BLaER1 (cell line): Measurements from ENCODE around the gene FFAR2.
"Not testable (repeated sequence)": the region's sequence is repeated elsewhere in the genome, so short reads cannot be mapped to it uniquely, and the experiment has no call there.

ENCODE experiments used
- H3K27ac ChIP-seq: shearing (Covaris generic); formaldehyde crosslinking; 2 replicates; pipeline ENCODE4 v1.8.1; 2022
- H3K27me3 ChIP-seq: shearing (Covaris generic); formaldehyde crosslinking; 2 replicates; pipeline ENCODE4 v1.8.1; 2022
- H3K36me3 ChIP-seq: shearing (Covaris generic); formaldehyde crosslinking; 2 replicates; pipeline ENCODE4 v1.8.1; 2022
- H3K4me1 ChIP-seq: shearing (Covaris generic); formaldehyde crosslinking; 2 replicates; pipeline ENCODE4 v1.8.1; 2022
- H3K4me2 ChIP-seq: shearing (Covaris generic); formaldehyde crosslinking; 2 replicates; pipeline ENCODE4 v1.8.1; 2022
- H3K4me3 ChIP-seq: shearing (Covaris generic); formaldehyde crosslinking; 2 replicates; pipeline ENCODE4 v1.8.1; 2022
- H3K9ac ChIP-seq: shearing (Covaris generic); formaldehyde crosslinking; 2 replicates; pipeline ENCODE4 v1.8.1; 2022
- H3K9me3 ChIP-seq: shearing (Covaris generic); formaldehyde crosslinking; 2 replicates; pipeline ENCODE4 v1.8.1; 2022
- H4K20me1 ChIP-seq: shearing (Covaris generic); formaldehyde crosslinking; 2 replicates; pipeline ENCODE4 v1.8.1; 2022
- Cebpa-rat ChIP-seq: shearing (Covaris generic); IDR thresholded peaks from 2 replicates; pipeline ENCODE4 v1.8.1; 2022

Gene FFAR2

DNA sequence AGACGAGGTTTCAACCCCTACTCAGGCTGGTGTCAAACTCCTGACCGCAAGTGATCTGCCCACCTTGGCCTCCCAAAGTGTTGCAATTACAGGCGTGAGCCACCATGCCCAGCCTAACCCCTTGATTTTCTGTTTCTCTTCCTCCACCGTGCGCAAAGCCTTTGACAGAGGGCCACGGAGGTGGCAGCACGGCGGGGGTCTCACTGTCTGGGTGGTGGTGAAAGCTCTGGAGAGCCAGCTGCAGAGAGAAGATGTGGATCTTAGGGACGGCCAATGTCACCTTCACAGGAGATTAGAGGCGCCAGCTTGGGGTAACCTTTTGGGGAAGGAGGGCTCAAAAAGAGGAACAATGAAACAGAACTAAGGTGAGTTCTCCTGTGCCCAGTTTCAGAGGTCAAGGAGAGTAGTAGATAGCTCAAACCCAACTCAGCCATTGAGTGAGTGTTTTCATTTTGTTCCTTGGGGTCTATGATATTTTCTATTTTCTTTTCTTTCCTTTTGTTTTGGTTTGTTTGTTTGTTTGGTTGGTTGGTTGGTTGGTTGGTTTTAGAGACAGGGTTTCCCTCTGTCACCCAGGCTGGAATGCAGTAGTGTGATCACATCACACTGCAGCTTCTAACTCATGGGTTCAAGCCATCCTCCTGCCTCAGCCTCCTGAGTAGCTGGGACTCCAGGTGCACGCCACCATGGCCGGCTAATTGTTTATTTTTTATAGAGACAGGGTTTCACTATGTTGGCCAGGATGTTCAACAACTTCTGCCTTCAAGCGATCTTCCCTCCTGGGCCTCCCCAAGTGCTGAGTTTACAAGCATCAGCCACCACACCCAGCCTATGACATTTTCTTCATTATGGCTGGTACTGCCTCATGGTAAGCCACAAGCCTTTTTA, 39.5 kb upstream of the FFAR2 start:
- Histone ChIP-seq H3K4me3 (no peak overlapping the region), H3K9ac (no peak overlapping the region), H3K4me2 (no peak overlapping the region), H3K27me3 (no peaks in the 10 kb centered on the region), H3K36me3 (no peaks in the 10 kb centered on the region), H3K4me1 (no peaks in the 10 kb centered on the region), H3K9me3 (no peaks in the 10 kb centered on the region), H3K27ac (no peak overlapping the region), H4K20me1 (no peaks in the 10 kb centered on the region)
- no peak for TF ChIP-seq Cebpa-rat

GRCh38 chr19:35409191-35409590, 38.9 kb upstream of the FFAR2 start:
- H3K9ac ChIP-seq = no peak overlapping the region
- TF ChIP-seq Cebpa-rat = no peak
- no peaks in the 10 kb centered on the region for H3K27me3 ChIP-seq
- no peak overlapping the region for H3K4me3 ChIP-seq
- H4K20me1 ChIP-seq = no peaks in the 10 kb centered on the region
- no peak overlapping the region for H3K27ac ChIP-seq
- H3K36me3 ChIP-seq = no peaks in the 10 kb centered on the region
- no peaks in the 10 kb centered on the region for H3K4me1 ChIP-seq
- no peaks in the 10 kb centered on the region for H3K9me3 ChIP-seq
- H3K4me2 ChIP-seq = no peak overlapping the region

- Histone ChIP-seq H3K27ac (no peak overlapping the region), H3K4me3 (no peak overlapping the region), H3K4me1 (no peaks in the 10 kb centered on the region), H4K20me1 (no peaks in the 10 kb centered on the region), H3K36me3 (no peaks in the 10 kb centered on the region), H3K9me3 (no peaks in the 10 kb centered on the region), H3K4me2 (no peak overlapping the region), H3K27me3 (no peaks in the 10 kb centered on the region), H3K9ac (no peak overlapping the region)
- no peak for TF ChIP-seq Cebpa-rat
These were observed 37.6 kb upstream of the FFAR2 start for GRCh38 chr19:35410487-35410886.

- H3K27me3 ChIP-seq = no peaks in the 10 kb centered on the region
These were observed 33.6 kb upstream of the FFAR2 start for GRCh38 chr19:35414442-35414841.

DNA sequence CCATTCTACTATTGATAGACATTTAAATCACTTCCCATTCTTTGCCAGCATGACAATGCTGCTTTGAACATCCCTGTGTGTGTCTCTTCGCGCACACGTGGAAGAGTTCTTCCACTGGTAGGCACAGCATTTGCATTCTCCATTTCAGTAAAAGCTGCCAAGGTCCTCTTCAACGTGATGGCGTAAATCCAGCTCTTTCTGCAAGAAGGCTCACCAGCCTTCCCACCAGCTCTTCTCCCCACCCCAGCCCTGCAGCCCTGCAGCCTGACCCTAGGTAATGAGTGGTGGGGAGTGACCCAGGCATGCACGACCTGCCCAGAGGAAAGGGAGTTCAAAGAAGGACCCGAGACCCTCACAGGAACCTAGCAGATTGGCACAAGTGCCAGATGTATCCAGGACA, 31.7 kb upstream of the FFAR2 start:
- Histone ChIP-seq H3K27ac (no peak overlapping the region), H3K4me3 (no peak overlapping the region), H4K20me1 (no peaks in the 10 kb centered on the region), H3K9ac (no peak overlapping the region), H3K4me1 (peaks cover 5% of the 10 kb centered on the region), H3K27me3 (no peaks in the 10 kb centered on the region), H3K9me3 (no peaks in the 10 kb centered on the region), H3K4me2 (no peak overlapping the region), H3K36me3 (no peaks in the 10 kb centered on the region)
- TF ChIP-seq Cebpa-rat = no peak

More at GRCh38 chr19:35414442-35414841, 33.6 kb upstream of the FFAR2 start:
- H3K4me2 ChIP-seq = no peak overlapping the region
- no peaks in the 10 kb centered on the region for H4K20me1 ChIP-seq
- no peaks in the 10 kb centered on the region; the same call in 1 of the 2 replicates for H3K4me1 ChIP-seq
- TF ChIP-seq Cebpa-rat = no peak
- H3K9me3 ChIP-seq = no peaks in the 10 kb centered on the region
- H3K36me3 ChIP-seq = no peaks in the 10 kb centered on the region
- H3K27ac ChIP-seq = no peak overlapping the region
- H3K9ac ChIP-seq = no peak overlapping the region
- no peak overlapping the region for H3K4me3 ChIP-seq

DNA sequence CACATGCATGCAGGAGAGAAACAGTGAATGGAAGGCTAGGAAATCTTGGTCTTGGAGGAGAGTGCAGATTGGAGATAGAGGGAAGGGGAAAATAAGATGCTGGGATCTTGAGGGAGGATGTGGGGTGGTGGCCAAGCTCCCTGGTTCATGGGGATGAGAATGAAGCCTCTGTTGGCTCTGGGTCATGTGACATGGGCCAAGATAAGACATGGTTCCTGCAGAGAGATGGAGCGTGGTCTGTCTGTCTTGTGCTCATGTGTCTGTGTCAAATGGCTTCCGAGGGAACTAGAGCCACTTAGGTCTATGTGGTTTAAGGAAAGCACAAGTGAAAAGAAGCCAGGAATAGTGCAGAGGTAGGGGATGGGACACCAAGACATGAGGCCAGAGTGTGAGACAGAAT, 30.8 kb upstream of the FFAR2 start:
- peak overlapping the region; percentile 19; the same call in 1 of the 2 replicates for H3K4me2 ChIP-seq
- H3K4me1 ChIP-seq = peaks cover 5% of the 10 kb centered on the region
- H3K4me3 ChIP-seq = no peak overlapping the region
- no peaks in the 10 kb centered on the region for H3K36me3 ChIP-seq
- no peaks in the 10 kb centered on the region for H3K9me3 ChIP-seq
- H3K27ac ChIP-seq = no peak overlapping the region
- no peak overlapping the region for H3K9ac ChIP-seq
- TF ChIP-seq Cebpa-rat = no peak
- H4K20me1 ChIP-seq = no peaks in the 10 kb centered on the region
- H3K27me3 ChIP-seq = no peaks in the 10 kb centered on the region

DNA sequence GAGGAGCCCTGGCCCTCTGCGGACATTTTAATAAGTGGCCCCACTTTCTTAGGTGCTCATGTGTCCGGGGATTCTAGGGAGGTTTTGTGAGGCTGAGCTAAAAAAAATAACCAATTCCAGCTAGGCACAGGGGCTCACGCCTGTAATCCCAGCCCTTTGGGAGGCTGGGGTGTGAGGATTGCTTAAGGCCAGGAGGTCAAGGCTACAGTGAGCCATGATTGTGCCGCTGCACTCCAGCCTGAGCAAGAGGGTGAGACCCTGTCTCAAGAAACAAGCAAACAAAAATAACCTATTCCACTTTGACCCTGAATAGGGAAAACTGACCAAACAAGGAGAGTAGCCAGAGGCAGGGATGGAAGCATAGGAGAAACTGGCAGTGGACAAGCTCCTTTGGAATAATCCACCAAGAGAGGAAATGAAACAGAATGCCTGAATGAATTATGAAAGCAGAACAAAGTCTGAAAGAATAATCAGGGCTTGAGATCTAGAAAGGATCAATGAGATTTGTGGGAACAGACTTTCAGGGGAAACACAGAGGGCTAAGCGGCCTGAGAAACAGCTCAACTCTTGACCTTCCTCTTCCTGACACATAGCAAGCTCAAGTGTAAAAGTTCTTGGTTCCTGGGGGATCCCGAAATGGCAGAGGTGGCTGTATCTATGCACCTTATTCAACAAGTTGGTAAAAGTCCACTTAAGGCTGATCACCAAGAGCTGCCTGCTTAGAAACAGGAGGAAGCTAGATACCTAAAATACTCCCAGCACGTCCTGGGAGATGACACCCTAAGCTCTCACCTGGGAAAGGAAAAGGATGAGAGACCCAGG, 30.1 kb upstream of the FFAR2 start:
- Histone ChIP-seq H3K4me1 (peaks cover 5% of the 10 kb centered on the region), H3K36me3 (no peaks in the 10 kb centered on the region), H3K27ac (no peak overlapping the region), H3K9ac (no peak overlapping the region), H4K20me1 (no peaks in the 10 kb centered on the region), H3K4me3 (no peak overlapping the region), H3K4me2 (peak overlapping the region; percentile 19; the same call in 1 of the 2 replicates), H3K9me3 (no peaks in the 10 kb centered on the region), H3K27me3 (no peaks in the 10 kb centered on the region)
- TF ChIP-seq Cebpa-rat = no peak

DNA sequence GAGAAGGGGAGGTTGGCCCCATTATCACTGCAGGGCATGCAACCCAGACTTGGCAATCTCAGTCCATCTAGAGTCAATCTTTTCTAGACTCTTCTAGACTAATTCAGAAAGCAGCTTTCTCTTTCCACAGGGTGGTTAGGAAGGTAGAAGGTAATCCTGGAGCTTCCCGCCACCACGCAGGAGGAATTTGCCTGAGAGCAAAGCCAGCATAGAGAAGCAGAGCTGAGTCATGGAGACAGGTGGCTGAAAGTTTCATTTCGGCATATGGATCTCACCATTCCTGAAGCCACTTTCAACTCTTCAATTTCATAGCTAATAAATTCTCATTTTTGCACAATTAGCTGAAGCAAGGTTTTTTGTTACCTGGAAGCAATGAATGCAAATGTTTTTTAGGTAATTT, 29.0 kb upstream of the FFAR2 start:
- no peak overlapping the region for H3K27ac ChIP-seq
- H3K4me1 ChIP-seq = peaks cover 5% of the 10 kb centered on the region
- H3K9me3 ChIP-seq = no peaks in the 10 kb centered on the region
- TF ChIP-seq Cebpa-rat = no peak
- H3K9ac ChIP-seq = no peak overlapping the region
- H3K4me3 ChIP-seq = no peak overlapping the region
- no peaks in the 10 kb centered on the region for H3K36me3 ChIP-seq
- H3K27me3 ChIP-seq = no peaks in the 10 kb centered on the region
- no peak overlapping the region for H3K4me2 ChIP-seq
- H4K20me1 ChIP-seq = no peaks in the 10 kb centered on the region

DNA sequence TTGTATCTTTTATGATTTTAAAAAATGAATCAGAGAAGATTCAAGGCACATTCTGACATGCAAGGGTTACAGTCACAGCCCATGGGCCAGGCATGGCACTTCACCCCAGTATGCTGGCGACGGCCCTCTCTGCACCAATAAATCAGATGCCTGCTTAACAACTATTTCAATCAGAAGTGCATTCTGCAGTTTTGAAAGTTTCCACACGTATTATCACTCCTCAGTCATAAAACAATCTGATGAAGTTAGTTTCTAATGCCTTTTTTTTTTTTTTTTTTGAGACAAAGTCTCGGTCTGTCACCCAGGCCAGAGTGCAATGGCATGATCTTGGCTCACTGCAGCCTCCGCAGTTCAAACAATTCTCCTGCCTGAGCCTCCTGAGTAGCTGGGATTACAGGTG, 28.3 kb upstream of the FFAR2 start:
- H3K27ac ChIP-seq = no peak overlapping the region

DNA sequence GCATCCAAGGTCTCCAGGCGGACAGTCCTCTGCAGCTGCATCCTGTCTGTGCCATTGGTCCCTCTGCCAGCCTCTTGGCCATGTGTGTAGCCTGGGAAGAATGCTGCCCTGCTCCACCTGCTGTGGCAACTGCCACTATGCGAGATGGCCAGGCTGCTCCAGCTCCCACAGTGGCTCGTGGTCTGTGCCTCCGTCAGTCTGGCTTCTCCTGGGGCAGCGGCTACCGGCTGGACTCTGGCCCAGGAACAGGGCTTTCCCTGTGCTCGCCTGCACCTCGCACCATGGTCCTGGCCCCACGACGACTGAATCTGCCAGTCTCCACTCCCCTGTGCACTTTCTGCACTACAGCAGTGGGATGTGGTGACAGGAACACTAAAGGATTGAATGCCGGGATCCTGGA, 26.7 kb upstream of the FFAR2 start:
- Histone ChIP-seq H4K20me1 (no peaks in the 10 kb centered on the region), H3K27ac (no peak overlapping the region), H3K27me3 (no peaks in the 10 kb centered on the region), H3K36me3 (no peaks in the 10 kb centered on the region), H3K4me1 (peaks cover 5% of the 10 kb centered on the region), H3K9ac (no peak overlapping the region), H3K4me3 (no peak overlapping the region), H3K4me2 (no peak overlapping the region), H3K9me3 (no peaks in the 10 kb centered on the region)
- TF ChIP-seq Cebpa-rat = no peak

More for the DNA sequence above, 28.3 kb upstream of the FFAR2 start:
- H3K27me3 ChIP-seq = no peaks in the 10 kb centered on the region
- H3K9me3 ChIP-seq = no peaks in the 10 kb centered on the region
- no peak for TF ChIP-seq Cebpa-rat
- H4K20me1 ChIP-seq = no peaks in the 10 kb centered on the region
- H3K9ac ChIP-seq = no peak overlapping the region
- no peaks in the 10 kb centered on the region for H3K36me3 ChIP-seq
- H3K4me2 ChIP-seq = no peak overlapping the region
- no peak overlapping the region for H3K4me3 ChIP-seq
- H3K4me1 ChIP-seq = peaks cover 5% of the 10 kb centered on the region

GRCh38 chr19:35423406-35423805, 24.7 kb upstream of the FFAR2 start:
- H3K9ac ChIP-seq = not testable (repeated sequence)

More at GRCh38 chr19:35423406-35423805, 24.7 kb upstream of the FFAR2 start:
- not testable (repeated sequence) for H3K27ac ChIP-seq, H3K9me3 ChIP-seq, H3K4me1 ChIP-seq, H3K4me3 ChIP-seq, H3K27me3 ChIP-seq, H3K36me3 ChIP-seq, H4K20me1 ChIP-seq, H3K4me2 ChIP-seq
